GM18498 (cell line): Measurements from ENCODE around the gene HCFC1.
A peak's percentile ranks its signal among the peaks of the same experiment; 100 is the strongest.

Experiments used
- ATAC-seq: cut with Tn5 transposase; IDR thresholded peaks from one replicate; pipeline ENCODE4 v1.9.1; 2021; ENCODE audit warnings: mild to moderate bottlenecking, moderate library complexity; ENCODE audit not compliant: unreplicated experiment

Gene HCFC1

DNA sequence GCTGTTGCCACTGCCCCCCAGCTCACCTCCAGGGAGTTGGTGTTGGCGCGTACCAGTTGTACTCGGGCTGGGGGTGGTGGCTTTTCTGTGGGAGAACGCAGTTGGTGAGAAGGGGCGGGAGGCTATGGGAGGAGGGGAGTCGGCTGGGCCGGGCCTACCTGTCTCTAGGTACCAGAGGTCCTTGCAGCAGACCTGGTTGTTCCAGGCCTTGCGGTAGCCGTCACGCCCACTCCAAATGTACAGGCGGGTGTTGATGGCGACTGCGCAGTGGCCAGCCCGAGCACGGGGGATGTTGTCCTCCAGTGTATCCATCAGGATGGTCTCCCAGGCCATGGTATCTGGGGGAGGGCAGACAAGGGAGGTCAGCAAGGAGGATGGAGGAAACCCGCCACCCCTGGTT lies 11.5 kb downstream of the HCFC1 start:
- ATAC-seq = no peak

DNA sequence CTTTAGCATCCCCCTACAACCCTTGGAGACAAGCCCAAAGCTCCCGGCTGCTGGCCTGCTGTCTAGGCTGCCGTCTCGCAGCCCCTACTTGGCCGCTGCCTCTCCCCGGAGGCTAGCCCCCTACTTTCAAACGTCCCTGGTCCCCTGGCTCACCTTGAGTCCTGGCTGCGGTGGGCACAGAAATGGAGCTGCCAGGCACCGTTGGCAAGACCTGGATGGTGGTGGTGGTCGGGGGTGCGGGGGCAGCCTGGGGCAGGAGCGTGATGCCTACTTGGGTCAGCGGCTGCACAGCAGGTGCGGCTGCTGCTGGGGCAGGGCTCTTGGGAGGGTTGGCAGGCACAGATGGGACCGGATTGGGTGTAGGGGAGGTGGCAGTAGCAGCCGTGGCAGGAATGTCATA lies 12.0 kb downstream of the HCFC1 start:
- no peak for ATAC-seq

DNA sequence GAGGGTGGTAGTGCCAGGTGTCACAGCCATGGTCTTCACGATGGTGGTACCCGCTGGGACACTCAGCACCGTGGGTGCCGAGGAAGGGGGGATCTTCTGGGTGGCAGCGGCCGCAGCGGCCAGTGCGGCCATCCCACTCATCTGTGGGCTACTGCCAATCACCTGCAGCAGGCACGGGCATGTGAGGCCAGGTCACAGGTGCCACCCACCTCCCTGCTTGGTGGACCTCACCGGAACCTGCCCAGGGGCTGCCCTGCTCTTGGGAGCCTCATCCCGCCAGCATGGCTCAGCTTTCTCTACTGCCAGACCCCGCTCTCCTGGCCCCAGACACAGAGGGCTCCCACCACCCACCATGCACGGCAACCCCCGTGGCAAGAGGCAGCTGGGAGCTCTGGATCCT lies 13.0 kb downstream of the HCFC1 start:
- ATAC-seq = no peak

DNA sequence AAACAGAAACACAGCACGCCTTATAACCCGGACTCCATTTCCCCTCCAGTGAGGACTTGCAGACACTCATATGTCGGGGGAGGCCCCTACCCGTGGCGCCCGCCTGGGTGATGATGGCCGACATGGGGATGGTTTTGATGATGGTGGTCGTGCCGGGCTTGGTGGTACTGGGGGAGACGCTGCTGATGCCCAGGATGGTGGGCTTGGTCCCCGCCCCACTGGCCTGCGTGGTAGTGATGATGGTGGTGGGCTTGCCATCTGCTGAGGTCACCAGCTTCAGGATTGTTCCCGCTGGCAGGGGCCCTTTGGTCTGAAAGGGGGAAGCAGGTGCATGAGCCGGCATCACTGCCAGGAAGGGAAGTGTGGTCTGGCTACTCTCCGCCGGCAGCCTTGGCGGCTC lies 14.4 kb downstream of the HCFC1 start:
- no peak for ATAC-seq

DNA sequence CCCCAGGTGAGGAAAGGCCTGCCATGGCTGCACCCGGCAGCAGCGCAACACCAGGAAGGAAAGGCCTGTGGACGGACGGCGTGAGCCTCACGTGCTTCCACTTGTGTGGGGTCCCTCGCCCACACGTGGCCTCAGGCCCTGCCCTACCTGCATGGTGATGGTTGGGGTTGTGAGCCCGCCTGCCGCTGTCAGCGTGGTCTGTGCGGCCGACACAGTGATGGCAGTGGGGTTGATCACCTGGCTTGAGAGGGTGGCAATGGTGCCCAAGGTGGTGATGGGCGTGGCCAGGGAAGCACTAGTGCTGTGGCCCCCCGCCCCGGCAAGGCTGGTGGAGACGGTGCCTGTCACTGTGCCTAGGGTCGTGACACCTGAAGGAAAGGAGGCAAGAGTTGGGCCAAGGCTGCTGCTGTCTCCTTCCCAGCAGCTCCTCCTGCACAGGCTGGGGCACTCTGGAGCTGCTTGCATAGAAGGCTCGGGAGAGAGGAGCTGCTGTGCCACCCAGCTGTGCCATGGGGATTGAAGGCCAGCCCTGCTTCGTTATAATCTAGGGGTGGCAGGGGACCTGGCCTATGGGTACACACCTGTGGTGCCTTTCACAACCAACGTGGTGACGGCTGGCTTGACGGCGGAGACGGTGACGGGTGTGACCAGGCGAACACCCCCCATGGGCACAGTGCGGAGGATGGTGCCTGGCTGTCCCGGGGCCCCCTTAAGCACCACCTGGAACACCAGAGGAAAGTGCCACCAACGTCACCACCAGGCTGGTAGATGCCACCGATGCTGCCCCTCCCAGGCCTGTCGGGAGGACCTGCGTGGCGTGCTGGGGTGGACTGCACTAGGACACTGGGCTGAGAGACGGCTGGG lies 15.3 kb downstream of the HCFC1 start:
- no peak for ATAC-seq

DNA sequence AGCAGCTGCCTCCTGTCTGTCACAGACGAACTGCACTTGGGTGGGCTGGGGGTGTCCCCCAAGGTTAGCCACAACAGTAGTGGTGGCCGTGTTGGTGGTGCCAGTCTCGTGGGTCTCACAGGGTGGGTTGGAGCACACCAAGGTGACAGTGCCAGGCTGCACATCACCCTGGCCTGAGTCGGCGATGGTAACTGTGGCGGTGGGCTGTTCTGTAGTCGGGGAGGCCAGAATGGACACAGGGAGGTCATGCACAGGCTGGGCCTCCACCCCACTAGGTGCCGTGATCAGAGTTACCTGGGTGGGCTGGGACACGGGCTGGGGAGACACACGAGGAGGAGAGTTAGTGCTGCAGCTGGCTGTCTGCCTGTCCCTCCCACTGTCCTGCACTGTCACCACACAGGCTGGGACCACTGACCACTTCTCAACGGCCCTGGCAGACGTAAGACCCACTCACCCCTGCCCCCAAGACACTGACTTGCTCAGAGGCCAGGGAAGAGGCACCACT lies 16.3 kb downstream of the HCFC1 start:
- no peak for ATAC-seq

DNA sequence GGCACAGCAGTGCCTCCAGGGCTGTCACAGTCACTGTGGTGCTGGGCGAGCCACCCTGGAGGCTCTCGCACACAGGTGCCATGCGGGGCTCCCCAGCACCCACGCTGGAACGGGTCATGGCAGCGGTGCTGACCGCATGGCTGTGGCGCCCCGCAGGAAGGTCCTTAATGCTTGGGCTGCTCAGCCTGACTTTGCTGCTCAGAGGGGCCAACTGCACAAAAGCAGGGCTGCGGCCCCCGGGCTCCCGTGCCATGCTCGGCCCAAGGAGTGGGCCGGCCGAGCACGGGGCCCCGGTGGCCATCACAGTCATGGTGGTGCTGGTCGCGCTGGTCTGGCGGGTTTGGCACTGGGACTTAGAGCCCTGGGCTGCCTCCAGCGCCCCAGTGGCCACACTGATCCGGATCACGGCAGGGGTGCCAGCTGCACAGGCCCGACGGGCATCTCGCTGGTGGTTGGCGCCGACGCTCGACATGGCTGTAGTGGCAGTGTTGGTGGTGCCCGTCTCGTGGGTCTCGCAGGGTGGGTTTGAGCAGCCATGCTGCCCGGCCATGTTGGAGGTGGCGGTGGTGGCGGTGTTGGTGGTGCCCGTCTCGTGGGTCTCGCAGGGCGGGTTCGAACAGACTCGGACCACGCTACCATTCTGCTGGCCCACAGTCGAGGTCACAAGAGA lies 16.9 kb downstream of the HCFC1 start:
- ATAC-seq = no peak

DNA sequence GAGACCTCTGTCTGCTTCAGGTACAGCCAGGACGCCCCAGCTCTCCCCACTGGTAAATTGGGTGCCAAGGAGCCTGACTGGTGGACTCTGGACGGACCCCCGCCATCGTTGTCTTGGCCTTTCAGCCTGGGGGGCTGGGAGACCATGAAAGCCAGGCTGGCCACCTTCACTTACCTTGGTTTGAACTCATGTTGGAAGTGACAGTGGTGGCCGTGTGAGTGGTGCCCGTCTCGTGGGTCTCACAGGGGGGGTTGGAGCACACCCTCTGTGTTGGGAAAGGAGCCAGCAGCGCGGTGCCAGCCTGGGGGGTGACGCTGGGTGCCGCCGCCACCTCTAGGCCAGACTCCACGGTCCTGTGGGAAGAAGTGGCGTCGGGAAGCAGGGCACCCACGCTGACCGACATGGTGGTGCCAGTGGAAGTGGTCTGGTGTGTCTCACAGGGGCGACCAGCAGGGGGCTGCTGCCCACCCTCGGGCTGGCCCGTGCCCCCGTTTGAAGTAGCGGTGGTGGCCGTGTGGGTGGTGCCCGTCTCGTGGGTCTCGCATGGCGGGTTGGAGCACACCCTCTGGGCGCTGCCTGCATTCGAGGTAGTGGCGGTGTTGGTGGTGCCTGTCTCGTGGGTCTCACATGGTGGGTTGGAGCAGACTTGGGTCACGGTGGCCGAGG lies 17.6 kb downstream of the HCFC1 start:
- no peak for ATAC-seq

DNA sequence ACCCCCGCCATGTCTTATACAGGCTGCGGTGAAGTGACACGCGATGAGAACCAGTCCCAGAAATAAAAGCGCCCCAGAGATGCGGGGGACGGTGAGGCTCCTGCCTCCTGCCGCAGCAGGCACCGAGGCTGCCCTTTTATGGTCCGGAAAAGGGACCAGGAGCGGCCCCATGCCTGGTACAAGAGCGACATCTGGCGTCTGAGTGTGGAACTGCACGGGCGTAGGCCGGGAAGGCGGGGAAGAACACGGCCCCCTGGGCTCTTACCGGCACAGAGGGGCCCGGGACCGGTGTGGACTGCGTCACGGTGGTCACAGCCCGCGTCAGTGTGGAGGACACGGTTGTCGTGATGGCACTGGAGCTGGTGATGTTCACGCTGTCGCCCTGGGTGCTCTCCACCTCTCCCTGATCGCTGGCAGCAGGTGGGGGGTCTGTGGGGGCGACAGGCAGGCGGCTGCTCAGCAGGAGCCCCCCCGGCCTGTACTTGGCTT lies 18.2 kb downstream of the HCFC1 start:
- ATAC-seq = no peak

DNA sequence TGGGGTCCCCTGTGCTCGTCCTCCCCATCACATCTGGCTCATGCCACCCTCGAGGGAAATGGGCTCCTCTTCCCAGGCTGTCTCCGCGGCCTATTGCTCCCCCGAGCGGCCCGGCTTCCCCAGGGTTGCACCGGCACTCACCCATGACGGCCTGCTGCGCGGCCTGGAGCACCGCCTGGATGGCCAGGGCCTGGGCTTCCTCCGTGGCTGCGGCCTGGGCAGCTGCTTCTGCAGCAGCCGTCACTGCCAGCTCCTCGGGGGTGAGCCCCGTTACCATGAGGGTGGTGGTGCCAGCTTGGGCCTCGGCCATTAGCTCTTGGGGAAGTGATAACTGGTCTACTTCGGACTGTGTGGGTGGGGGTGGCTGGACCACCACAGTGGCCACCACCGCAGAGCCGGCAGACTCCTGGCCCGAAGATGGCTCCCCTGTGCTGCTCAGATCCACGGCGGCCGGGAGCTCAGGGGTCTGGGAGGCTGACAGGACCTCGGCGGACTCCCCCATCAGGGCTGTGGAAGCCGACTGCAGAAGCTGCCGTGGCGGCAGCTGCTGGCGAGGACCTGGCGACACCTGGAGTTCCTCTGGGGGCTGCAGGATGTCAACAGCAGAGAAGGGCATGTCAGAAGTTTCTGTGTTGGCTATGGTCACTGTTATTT lies 19.1 kb downstream of the HCFC1 start:
- ATAC-seq = no peak

DNA sequence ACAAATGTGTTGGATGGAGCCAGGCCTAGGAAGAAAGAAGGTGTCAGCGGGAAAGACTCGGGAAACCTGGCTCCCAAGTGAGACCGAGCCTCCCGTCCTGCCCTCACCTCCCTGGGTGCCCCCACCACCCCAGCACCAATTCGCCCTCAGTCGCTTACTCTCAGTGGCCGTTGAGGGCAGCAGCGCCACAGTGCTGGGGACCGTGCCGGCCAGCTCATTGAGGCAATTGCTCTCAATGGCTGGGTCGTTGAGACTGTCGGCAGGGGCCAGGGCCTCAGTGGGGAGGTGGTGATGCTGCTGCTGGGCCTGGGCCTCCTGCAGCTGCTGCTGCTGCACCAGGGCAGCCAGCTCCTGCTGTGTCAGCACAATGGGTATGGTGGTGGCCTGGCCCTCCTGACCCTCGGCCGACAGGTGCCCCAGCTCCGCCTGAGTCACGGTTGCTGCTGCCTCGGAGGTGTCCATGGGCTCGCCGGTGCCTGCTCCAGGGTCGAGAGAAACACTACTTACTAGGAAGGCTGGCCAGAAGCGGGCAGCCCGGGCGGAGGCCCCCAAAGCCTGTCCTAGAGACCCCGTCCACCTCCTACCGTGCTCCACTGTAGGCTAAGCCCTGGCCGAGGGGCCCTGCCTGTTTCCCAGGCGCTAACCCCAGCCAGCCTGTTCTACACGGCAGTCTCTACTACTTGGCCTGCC lies 19.8 kb downstream of the HCFC1 start:
- no peak for ATAC-seq

DNA sequence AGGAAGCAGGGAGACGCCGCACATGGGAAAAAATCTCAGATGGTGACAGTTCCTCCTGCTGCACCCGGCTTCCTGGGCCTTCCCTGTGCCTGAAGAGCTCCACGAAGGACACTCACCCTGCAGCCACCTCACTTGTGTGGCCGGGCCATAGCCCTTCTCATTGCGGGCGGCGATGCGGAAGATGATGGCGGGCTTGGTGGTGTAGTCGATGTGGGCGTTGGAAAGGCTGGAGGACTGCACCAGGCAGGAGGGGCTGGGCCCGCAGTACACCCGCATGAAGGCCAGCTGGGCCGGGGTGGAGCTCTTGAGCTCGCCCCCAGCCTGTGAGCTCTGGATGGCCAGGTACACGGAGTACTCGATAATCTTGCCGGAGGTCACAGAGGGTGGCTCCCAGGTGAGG lies 21.5 kb downstream of the HCFC1 start:
- no peak for ATAC-seq

DNA sequence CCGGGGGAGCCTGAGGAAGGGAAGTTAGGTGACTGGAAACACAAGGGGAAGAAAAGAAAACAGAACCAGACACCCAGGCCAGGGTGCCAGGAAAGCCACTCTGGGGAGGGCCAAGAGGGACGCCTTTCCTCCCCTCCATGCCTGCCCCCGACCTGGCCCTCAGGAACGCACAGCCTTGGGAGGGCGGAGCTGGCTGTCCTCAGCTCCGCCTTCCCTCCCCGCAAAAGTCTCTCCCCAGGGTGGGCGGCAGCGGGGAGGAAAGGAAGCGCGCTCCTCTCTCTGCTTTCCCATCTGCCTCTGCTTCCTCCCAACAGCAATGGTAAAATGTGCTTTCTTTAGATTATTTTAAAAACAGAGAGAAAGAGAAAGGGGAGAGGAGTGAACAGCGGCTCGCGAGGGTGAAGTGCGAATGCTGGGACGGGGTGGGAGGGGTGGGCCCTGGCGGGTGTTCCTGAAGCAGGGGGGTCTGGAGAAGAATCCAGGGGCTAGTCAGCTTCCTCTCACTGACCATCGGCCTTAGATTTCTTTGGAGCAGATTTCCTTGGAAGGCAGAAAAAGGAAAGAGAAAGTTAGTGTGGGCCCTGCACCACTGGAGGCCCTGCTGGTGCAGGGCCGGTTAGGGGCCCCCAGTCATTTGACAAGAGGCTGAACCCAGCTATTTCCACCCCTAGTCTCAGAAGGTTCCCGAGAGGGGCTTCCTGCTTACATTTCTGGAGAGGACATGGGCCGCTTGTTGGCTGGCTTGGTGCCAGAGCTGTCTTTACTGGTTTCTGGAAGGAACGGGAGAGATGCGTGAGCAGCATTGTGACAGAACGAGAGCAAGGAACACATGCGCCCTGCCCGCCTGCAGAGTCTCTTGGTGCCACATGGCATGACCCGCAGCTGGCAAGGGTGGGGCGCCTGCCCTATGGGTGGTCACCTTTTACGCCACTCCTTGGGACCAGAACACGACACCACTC lies 22.5 kb downstream of the HCFC1 start:
- no peak for ATAC-seq

DNA sequence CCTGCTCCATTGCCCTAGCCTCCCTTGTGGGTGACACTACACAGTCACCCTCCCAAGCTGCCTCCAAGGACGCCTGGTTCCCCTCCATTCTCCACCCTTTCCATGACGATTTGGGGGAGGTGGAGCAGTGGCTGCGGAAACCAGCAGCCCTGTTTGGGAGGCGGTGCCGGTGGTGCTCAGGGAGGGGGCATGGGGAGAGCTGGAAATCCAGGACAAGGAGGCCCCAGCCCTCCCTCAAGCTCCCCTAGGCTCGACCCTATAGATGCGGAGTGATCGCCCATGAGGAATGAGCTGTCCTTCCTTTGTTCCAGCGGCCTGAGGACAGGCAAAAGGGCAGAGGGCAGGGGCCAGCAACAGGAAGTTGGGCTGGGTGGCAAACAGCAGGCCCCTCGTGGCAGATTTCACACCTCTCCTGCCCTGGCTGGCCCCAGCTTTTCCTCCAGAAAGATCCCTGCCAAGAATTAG lies 23.6 kb downstream of the HCFC1 start:
- no peak for ATAC-seq

DNA sequence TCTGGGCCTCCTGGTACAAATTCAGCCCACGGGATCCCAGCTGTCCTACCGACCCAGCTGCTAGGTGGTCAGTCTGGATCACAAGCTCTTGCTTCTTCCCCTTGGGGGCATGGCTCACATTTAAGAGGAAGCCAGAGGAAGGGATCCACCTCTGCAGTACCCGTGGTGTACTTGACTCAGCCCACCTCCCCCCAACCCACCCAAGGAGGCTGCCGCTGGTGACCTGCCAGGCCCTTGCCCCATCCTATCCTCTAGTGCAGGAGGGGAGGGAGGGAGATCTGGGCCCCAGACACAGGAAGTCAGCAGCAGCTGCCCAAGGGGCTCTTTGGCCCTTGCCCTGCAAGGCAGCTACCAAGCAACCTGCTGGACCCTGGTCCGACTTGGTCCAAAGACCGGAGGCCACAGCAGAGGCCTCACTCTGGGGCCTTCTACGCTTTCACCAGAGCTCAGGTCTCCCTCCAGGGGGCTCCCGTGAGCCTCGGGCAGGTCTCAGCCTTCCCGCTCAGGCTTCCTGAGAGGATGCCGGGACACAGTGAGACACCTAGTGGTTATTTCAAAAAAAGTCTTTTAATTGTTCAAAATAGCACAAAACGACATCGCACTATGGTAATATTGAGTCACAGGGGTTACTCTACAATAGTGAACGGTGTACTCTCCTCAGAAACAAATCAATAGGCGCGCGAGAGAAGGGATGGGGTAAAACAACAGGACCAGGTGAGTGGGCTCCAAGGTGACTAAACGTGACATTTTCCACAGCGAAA lies 24.4 kb downstream of the HCFC1 start:
- peak; percentile 66 for ATAC-seq

DNA sequence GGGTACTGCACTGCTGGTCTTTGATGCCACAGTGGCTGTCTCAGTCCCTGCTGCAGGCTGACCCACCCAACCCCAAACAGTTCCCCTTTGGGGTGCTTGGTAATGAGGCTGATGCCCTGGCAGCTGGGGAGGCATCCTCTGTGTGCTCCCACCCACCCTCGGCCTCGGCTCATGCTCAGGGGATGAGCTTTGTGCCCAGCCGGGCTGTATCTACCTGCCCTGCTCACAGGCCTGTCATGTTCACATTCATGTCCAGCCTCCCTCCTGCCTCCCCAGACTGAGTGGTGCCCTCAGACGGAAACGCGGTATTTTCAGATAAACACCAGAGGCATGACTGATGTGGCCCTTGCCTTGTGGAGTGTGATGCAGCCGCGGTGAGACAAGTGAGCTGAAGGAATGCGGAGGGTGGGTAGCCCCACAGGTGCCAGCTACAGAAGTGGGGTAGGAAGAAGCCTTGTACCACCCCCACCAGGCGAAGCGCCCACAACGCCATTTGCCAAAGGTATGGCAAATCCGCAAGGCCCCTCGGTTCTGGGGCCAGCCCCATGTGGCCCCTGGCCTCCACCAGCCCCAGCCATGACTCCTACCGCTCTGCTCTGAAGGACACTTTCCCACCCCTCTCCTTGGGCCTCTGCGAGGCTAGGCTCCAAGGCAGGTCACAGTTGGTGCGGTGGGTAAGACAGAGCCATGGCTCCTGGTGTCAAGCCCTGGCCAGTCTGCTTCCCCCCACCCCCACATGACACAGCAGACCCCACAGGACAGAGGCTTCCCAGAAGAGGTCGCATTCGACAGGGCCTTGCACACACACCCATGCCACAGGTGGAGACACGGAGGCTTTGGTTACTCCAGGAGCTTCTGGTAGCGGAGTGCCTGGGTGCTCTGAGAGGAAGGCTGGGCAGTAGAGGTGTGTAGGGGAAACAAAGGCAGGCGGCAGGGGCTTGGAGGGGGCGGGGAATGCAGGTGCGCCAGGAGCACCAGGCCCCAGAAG lies 25.4 kb downstream of the HCFC1 start:
- no peak for ATAC-seq

DNA sequence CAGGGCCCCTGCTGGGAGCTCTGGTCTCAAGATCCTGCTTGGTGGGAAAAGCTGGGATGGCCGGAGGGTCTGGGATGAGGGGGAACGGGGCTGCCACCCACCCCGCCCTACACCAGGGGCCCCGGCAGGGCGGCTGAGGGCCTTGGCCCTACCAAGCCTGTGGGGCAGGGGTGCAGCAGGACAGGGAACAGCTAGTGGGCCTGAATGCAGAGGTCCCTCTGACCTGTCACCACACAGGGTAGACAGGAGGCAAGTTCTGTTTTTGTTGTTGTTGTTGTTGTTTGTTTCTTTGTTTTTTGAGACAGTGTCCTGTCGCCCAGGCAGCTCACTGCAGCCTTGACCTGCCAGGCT lies 26.8 kb downstream of the HCFC1 start:
- no peak for ATAC-seq
